Measurements from ENCODE around the gene PAX5.

Gene PAX5

DNA sequence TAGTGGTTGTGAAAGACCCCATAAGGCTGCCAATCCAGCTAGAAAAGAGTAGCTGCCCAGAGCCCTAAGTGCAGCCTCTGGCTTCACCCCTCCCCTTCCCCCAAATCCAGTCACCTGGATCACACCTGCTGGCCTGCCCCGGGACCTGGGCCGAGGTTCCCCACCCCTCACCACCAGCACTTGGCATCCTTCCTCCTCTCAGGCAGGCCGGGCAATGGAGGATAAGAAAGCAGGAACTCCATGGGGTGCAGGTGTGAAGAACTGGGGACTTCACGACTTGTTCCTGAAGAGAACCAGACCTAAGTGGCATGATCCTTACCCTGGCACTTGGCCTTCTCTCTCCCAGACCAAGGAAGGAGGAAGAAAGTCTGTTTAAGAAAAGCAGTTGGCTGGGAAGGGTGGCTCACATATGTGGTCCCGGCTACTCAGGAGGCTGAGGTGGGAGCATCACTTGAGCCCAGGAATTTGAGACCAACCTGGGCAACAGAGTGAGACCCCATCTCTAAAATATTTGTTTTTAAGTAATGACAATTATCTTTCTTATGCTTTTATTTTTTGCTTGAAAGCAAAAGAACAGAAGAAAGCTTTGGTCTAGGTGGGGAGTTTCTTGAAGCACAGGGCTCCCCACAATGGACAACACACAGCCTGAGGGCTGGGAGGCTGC lies 131.1 kb downstream of the PAX5 start:
- DNase-seq (ENCODE audit: low spot score) = no peak

DNA sequence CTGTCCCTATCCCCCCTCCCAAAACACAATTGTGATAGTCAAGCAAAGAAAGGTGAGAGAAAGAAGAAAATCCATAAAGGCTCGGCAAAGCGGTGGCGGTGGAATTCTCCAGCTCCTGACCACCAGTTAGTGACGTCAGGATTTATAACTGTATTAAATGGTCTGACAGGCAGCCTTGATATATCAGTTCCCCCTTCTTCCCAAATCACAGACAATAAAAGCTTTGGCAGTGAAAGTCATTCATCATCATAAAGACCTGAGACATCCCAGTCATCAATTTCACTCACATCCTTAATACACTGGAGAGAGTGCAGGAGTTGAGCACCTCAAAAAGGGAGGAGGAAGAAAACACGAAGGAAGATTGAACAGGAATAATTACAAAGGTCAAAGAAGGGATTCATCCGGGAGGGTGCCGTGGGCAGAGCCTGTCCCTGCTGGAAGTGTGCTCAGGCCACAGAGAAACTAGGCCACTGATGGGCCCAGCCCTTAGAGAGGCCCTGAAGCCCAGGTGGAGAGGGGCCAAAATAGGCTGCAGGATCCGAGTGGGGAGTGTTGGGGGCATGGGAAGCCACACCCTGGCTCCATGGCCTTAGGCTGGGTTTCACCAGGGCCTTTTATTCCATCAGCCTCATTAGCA lies 131.9 kb downstream of the PAX5 start:
- no peak for DNase-seq (ENCODE audit: low spot score)

GRCh38 chr9:36901528-36901927 lies 132.5 kb downstream of the PAX5 start:
- DNase-seq (ENCODE audit: low spot score) = no peak

GRCh38 chr9:36900856-36901220 lies 133.2 kb downstream of the PAX5 start:
- DNase-seq (ENCODE audit: low spot score) = no peak

DNA sequence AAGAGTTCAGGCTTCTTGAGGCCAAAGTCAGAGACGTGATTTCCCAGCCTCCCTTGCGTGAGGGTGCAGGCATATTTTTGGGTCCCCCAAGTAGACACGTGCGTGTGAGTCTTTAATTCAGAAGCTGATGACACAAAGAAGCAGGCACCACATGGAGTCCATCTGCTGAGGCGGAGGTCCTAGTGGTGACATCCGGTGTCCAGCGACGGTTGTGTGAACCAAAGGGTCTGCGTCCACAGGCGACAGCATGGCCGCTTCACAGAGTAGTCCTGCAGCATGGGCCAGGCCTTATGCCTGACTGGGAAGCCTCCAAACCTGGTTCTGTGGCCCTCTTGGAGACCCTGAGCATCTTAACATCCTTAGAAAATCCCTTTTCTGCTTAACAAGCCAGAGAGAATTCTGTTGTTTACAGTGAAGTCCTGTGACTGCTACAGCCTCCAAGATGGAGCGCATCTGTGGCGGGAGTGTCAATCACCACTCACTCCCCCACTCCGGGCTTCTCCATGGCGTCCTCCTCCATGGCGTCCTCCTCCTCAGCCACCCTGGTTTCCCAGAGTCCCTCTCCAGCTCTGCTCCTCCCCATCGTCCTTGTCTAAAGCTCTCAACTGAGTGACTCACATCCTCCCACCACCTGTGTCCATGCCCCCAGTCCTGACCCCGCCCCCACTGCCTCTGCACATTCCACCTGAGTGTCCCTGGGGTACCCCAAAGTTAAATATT lies 133.8 kb downstream of the PAX5 start:
- DNase-seq (ENCODE audit: low spot score) = no peak

- DNase-seq (ENCODE audit: low spot score) = no peak
Observed at GRCh38 chr9:36899406-36899805, 134.7 kb downstream of the PAX5 start.

DNA sequence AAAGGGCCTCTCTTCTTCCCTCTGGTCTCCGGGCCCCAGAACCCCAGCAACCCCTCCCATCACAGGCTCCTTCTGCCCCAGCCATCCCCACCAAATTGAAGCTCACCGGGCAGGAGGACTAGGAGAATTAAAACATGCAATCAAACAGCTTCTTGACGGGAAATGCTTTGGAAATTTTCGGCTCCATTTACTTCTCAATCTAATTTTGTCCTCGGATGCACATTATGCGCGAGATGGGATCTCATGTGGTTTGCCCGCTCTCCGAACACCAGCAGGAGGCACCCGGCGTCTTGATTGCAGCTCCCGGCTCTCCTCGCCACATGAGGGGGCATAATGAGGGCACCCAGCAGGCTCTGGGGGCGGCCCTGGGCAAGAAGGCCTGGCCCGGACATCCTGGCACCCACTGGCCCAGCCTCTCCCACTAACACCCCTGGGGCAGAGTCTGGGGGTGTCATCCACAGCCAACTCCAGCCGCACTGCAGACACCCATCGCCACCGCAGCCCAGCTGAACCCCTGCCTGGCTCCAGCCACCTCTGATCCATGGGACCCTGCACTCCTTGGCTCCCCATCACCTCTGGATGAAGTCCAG lies 135.5 kb downstream of the PAX5 start:
- no peak for DNase-seq (ENCODE audit: low spot score)

- DNase-seq (ENCODE audit: low spot score) = no peak
Observed at GRCh38 chr9:36897478-36897877, 136.6 kb downstream of the PAX5 start.

DNA sequence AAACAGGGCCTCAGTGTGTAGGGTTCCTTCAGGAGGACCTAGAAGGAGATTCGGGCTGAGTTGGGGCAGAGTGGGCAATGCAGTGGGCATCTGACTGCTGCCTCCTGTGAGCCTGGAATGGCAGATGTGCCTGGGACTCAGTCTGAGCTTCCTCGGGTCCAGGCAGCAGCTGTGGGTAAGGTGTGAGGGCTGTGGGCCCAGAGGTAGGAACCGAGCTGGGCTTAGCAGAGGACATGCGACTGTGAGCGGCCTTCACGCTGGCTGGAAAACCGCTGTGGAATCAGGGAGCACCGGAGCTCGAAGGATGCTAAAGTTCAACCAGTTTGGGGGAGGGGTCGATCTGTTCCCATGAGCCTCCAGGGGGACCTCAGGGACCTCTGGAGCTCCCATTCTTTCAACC lies 137.0 kb downstream of the PAX5 start:
- no peak for DNase-seq (ENCODE audit: low spot score)

GRCh38 chr9:36896296-36896695 lies 137.8 kb downstream of the PAX5 start:
- no peak for DNase-seq (ENCODE audit: low spot score)

DNA sequence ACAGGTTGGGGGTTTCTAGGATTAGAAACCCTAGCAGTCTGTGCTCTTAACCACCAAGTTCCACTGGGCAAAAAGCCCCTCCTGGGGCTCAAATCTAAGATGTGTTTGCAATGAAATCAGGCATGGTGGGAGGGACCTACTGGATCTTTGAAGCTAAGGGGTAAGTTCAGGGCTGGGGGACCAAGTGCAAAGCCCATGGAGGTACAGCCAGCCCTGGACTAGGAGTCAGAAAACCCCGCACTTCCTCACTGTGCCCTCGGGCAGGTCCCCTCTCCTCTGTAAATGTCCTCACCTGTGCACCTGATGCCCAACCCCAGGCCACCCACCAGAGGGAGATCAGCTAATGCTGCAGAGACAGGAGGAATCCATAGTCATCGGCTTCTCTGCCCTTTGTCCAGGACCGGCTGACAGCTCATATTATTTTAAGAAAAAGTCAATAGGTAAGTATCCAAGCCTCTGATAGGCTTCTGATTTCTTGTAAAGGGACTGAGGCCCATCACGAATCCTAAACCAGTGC lies 138.3 kb downstream of the PAX5 start:
- no peak for DNase-seq (ENCODE audit: low spot score)

GRCh38 chr9:36894695-36895310 lies 139.3 kb downstream of the PAX5 start:
- DNase-seq (ENCODE audit: low spot score) = no peak

GRCh38 chr9:36893911-36894310 lies 140.2 kb downstream of the PAX5 start:
- no peak for DNase-seq (ENCODE audit: low spot score)

DNA sequence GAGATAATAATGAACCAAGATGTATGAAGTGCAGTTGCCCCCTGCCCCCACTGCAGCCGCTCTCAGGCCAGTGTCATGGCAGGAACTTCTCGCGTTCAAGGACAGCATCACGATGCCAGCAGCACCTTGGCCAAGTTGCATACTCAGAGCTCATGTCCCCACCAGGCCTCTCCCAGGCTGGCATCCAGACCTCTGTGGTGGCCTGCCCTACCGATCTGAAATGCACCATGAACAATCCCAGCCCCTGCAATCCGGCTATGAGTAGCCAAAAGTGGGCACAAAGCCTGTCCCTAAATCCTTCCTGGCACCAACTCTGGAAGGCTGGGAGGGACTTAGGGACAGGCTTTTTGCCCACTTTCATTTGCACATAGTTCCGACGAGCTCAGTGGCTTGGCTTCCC lies 140.9 kb downstream of the PAX5 start:
- DNase-seq (ENCODE audit: low spot score) = peak; percentile 16

DNA sequence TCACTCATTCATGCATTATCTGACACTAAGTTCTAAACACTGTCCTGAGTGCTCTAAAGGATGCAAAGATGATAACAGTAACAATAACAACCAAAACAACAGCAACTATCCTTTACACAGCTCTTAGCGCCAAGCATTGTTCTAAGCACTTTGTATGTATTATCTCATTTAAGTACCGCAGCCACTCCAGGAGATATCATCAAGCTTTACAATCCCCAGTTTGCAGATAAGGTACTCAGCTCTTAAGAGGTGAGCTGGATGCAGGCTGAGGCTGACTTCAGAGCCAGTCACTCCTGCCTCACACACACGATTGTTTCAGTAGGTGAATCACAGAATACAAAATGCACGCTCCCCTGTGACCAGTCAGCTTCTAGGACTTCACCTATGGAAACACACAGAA lies 141.8 kb downstream of the PAX5 start:
- no peak for DNase-seq (ENCODE audit: low spot score)

DNA sequence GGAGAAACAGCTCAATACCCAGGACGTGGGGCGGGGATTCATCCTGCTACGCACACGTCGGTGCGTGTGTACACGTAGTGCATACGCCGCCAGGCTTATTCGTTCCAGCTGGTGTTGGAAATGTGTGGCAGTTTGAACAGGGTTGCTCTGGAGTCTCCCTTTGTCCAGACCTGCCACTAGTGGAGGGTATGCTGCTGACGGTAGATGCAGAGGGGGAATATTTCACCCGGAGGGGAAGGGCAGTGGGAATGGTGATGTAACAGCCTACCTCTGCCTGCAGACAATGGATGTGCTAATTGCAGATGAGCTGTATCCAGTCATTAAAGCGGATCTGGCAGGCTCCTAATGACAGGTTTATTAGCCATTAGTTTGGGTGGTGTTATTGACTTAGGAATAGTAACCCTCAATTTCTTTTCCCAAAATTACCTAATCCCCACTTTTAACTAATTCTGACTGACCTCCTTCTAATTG lies 142.7 kb downstream of the PAX5 start:
- DNase-seq (ENCODE audit: low spot score) = no peak

DNA sequence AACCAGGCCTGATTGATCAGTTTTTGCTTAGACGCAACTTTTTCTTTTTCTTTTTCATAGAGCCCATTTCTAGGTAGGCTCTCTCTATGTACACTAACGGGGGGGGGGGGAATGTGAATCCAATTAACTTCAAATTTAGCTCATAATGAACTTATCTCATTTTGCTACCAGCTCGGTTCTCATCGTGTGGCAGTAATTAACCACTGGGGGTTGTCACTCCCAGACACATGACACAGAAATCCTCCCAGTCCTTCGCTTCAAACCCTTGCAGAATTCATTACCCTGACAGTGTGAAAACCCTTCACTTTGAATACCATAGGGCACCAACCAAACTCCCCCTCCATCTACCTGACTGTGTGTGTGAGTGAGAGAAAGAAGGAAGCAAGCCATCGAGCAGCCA lies 144.2 kb downstream of the PAX5 start:
- DNase-seq (ENCODE audit: low spot score) = no peak

DNA sequence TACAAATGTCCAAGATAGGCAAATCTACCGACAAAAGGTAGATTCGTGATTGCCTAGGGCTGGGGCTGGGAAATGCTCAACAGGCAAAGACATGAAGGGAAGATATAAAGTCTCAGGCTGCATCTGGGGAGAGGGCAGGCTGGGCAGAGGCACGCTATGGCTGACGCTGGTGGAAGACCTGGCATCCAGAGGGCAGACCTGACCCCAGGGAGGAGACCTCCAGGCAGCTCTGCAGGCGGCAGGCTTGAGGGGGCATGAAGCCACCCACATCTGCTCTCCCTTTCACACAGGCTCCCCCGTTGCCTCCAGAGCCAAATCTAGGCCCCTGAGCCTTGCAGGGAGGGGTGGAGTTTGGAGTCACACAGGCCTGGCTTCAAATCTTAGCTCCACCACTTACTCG lies 145.5 kb downstream of the PAX5 start:
- DNase-seq (ENCODE audit: low spot score) = no peak

DNA sequence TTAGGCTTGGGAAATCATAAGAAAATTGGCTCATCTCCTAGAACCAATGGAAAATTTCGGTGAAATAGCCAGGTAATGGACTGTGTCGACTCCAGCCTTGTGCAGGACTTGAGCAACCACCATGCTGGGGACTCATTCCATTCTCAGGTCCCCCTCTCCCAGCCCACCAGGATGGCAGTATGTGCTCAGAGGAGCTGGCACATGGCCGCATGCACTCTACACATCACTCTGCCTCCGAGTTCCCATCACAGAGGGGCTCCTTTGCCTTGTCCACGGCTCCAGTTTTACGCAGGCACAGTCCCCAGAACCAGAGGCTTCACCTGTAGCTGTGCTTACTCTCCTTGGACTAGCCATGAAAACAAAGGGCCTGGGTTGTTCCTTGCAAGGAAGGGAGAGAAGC lies 149.3 kb downstream of the PAX5 start:
- no peak for DNase-seq (ENCODE audit: low spot score)

GRCh38 chr9:36882594-36882993 lies 151.5 kb downstream of the PAX5 start:
- no peak for DNase-seq (ENCODE audit: low spot score)

DNA sequence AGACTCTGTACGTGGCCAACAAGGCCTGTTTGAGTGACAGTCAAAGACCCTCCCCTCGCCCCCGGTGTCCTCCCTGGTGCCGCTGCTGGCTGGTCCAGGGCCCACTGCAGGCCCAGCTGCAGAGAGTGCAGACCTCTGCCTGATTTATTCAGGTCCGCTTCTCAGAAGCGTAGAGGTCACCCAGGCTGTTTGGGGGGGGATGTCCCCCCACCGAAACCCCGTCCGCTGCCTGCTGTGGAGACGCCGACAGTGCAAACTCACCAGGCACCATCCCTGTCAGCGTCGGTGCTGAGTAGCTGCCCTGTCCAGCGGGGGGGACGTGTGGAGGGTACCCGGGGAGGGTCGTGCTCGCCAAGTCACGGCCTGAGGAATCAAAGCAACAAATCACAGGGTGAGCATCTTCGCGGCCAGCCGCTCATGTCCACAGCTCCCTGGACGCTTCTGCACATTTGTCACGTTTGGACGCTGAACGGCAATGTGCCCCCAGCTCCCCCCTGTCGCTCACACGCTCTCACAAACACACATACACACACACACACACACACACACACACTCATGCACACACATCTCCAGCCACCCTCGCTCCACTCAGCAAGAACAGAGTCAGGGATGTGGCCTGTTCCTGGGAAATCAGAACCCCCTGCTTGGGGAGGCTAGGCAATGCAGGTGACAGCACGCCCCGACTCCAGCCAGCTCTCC lies 152.2 kb downstream of the PAX5 start:
- no peak for DNase-seq (ENCODE audit: low spot score)

- DNase-seq (ENCODE audit: low spot score) = no peak
Observed at GRCh38 chr9:36881316-36881715, 152.8 kb downstream of the PAX5 start.

Data from globus pallidus (tissue), 1 donor.